ENCODE data around the gene DMAC2L.
"Not testable (repeated sequence)": the region's sequence is repeated elsewhere in the genome, so short reads cannot be mapped to it uniquely, and the experiment has no call there.

DMAC2L gene

GRCh38 chr14:50331596-50331995 lies 19.5 kb downstream of the DMAC2L start:
- no peak for DNase-seq

- no peak for DNase-seq
These were observed 20.9 kb downstream of the DMAC2L start for GRCh38 chr14:50333014-50333509.

DNA sequence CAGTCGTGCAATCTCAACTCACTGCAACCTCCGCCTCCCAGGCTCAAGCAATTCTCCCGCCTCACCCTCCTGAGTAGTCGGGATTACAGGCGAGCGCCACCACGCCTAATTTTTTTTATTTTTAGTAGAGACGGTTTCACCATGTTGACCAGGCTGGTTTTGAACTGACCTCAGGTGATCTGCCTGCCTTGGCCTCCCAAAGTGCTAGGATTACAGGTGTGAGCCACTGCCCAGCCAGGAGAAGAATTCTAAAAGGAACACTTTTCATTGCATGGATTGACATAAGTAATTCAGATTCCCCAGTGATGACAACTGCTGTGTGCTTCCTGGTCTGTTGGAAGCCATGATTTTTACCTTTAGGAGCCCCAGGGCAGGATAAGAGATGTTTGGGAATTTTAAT lies 22.1 kb downstream of the DMAC2L start:
- no peak for DNase-seq

- peak; percentile 12 for DNase-seq
These were observed 23.3 kb downstream of the DMAC2L start for GRCh38 chr14:50335389-50335788.

- DNase-seq: peak; percentile 76
These were observed 24.1 kb downstream of the DMAC2L start for GRCh38 chr14:50335989-50336824.

DNA sequence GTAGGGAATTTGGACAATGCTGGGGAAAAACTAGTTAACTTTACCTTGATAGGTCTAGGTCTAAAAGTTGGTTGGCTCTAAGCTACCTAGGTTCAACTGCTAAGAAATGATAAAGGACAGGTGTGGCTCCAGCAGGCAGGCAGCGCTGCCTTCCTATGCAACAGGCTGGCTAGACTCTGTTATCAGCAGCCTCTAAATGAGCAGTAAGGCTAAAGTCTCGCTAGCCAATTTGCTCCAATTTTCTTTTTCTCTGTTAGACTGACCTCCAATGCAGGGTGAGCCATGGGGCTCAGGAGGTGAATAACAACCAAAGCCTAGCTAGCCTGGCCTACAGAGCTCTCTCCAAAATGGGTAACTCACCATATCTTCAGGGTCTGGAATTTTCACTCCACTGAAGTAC lies 26.5 kb downstream of the DMAC2L start:
- no peak for DNase-seq

GRCh38 chr14:50339178-50339804 lies 27.2 kb downstream of the DMAC2L start:
- no peak for DNase-seq

DNA sequence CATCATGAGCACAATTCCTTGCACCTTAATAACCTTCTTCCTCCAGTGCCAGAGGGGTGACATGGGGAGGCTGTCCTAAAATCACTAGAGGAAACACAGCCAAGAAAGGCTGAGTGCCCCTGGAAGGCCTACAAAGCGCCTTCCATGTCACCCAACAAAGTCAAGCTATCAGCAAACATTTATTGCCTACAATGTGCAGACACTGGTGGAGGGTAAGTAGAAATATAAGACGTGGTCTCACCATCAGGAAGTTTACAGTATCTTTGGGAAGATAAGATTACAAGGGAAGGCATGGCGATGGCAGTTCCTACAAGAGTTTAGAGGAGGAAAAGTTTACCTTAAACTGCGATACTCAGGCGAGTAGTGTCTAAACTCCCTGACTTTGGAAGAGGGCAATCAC lies 27.9 kb downstream of the DMAC2L start:
- no peak for DNase-seq

DNA sequence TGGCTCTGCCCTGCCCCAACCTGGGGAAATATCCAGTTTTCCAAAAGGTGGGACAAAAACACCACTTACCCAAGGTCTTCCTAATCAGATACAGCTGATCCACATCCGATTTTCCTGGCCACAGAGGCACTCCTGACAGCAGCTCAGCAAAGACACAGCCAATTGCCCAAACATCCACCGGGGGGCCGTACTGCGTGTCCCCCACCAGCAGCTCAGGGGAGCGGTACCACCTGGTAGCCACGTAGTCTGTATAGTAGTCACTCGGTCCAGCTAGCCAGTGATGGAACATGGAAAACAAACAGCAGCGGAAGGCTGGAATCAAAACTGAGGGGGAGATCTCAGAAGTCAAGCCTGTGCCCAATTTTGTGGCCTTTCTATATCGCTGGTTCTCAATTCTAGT lies 28.8 kb downstream of the DMAC2L start:
- DNase-seq: peak; percentile 48

DNA sequence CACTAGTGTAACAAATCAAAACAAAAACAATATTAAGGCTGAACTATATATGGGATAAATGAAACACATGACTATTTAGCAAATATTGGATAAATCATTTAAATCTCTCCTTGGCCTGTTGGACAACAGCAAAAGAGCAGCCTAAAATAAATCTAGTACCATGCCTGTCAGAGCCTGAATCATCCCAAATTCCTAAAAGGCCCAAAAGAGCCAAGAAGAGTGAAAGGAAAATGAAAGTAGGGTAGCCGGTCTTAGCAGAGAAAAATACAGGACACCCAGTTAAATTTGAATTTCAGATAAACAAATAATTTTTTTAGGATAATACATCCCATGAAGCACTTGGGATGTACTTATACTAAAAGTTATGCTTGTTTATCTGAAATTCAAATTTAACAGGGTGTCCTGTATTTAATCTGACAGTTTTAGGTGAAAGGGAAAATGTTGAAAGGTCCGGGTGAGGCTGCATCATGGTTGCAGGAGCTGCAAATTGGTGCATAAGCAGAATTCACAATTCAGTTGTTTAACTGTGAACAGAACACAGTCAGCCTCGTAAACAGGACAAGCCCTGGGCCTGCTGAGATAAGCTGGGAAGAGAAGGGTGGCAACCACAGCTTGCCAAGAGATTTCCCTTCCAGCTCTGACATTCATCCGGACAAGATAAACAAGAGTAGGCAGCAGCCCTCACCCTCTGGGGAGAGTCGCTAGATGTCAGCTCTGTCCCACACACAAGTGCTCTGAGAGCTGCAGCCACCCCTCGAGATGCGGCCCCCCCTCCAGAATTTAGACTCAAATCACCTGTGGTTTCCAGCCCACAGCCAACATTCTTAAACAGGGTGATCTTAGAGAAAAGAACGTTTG lies 30.3 kb downstream of the DMAC2L start:
- peak; percentile 97 for DNase-seq

DNA sequence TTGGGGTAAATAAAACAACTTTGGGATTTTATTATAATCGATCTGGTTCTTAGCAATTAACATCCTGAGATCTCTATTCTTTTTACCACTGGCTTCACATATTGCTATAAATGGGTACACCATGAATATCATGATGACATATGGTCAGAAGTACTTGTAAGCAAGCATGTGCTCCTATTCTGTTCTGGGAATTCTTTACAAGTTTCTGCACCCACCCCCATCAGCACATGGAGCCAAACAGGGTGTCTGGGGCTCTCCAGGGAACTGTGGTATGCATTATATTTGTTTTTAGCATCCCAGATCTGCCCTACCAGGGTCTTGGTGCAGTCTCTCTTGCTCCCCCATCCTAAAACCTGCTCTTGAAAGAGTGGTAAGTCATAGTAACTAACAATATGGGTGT lies 31.3 kb downstream of the DMAC2L start:
- no peak for DNase-seq

- DNase-seq: peak; percentile 71
These were observed 32.1 kb downstream of the DMAC2L start for GRCh38 chr14:50344116-50344775.

DNA sequence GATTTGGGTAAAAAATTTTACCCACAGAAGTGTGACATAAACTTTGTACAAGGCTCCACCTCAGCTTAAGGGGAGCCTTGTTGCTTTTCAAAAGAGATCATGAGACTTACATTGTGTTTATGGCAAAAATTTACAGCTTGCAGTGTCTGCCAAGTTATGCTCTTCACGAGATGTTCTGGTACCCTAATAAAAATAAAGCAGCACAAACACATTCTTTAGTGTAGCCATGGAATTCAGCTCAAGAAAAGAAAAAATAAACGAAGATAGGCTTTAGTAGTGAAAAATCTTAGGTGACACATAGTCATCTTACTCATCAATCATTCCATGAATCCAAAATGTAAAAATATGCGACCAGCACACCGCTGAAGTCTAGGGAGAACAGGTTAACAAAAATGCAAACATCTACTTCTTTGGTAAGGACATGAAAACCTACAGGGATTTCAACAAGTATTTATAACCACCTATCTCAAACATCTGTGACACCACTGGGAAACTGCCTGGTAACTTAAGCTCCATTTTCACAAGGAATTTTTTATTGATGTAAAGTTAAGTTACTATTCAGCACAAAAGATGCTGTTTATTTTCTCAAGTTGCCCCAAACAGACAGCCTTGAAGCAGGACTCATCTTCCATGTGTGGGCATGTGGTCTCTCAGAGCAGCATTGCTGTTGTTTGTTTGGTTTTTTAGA lies 32.9 kb downstream of the DMAC2L start:
- DNase-seq: no peak

- no peak for DNase-seq
These were observed 33.8 kb downstream of the DMAC2L start for GRCh38 chr14:50345846-50346422.

DNA sequence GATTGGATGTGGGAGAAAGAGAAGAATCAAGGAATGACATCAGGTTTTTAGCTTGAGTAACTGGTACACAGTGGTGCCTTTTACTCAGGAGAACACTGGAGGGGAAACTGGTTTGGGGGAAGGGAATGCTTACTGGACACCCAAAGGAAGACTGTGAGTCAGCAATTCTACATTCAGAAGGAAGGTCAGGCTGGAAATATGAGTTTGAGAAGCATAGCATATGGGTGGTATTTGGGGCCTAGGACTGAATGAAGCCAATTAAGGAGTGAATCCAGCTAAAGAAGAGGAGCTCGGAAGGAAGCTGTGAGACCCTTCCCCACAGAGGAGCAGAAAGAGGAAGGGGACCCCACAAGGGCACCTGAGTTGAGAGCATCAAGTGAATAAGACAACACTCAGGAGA lies 35.4 kb downstream of the DMAC2L start:
- DNase-seq: peak; percentile 43

GRCh38 chr14:50348933-50349332 lies 36.8 kb downstream of the DMAC2L start:
- DNase-seq: no peak

DNA sequence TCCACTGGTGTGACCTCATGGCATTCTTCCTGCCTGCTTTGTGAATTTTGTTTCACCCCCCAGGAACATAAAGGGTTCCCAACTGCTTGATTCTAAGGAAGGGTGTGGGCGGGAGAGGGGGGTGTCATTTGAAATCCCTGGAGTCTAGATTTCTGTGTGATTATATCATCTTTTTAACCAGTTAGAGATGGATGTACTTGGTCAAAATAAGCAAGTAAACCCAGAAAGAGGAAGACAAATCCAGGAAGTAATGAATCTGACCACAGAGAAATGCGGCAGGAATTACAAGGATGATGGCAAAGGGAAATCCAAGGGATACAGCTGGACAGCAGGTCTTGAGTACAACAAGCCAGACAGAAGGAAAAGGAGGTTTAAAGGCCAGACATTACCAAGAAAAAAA lies 38.9 kb downstream of the DMAC2L start:
- DNase-seq: no peak

GRCh38 chr14:50352584-50352983 lies 40.5 kb downstream of the DMAC2L start:
- DNase-seq: no peak

- no peak for DNase-seq
These were observed 41.0 kb downstream of the DMAC2L start for GRCh38 chr14:50353126-50353525.

DNA sequence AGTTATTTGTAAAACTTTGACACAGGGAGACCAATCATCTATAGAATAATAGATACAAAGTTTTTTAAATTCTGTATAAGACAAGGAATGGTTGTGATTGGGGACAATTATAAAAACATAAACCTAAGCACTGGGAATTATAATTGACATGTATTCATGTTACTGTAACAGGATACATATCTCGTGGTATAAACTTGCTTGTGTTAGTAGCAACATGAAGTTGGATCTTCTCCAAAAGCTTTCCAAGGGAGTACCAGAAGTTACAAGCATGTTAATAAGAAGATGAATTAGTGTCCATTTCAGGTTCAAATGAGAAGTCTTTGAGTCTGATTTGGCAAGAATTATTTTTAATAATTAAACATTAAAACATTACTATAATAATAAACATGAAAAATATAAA lies 42.4 kb downstream of the DMAC2L start:
- no peak for DNase-seq

- DNase-seq: no peak
These were observed 43.6 kb downstream of the DMAC2L start for GRCh38 chr14:50355692-50356091.

GRCh38 chr14:50356283-50356682 lies 44.2 kb downstream of the DMAC2L start:
- not testable (repeated sequence) for DNase-seq
